ENCODE results near the gene GPC5. TPM values are rescaled to one million over a fixed set of nuclear protein-coding genes. Genes with fewer than 3 reads are reported as not detected.

Gene GPC5
- total RNA-seq, 4 donors from 2014 or later: not detected

- DNase-seq: no peak
- intact Hi-C loops (cut with DNase I; ENCODE audit: low total_unique reads): no loop called here
- no peaks in the 10 kb centered on the region for H3K36me3 ChIP-seq
- no peaks in the 10 kb centered on the region for H3K4me1 ChIP-seq
- H3K27me3 ChIP-seq: no peaks in the 10 kb centered on the region
- no peak overlapping the region for H3K4me3 ChIP-seq
- H3K9me3 ChIP-seq: no peaks in the 10 kb centered on the region
- ATAC-seq: no peak
- in situ Hi-C loops (cut with MboI; ENCODE audit: low sequenced_read_pairs in 4 of 4): no loop called here
- no peak overlapping the region for H3K27ac ChIP-seq
- TF ChIP-seq POLR2A (IDR thresholded peaks at IDR 0.05): no peak
- TF ChIP-seq, protein P1, sequence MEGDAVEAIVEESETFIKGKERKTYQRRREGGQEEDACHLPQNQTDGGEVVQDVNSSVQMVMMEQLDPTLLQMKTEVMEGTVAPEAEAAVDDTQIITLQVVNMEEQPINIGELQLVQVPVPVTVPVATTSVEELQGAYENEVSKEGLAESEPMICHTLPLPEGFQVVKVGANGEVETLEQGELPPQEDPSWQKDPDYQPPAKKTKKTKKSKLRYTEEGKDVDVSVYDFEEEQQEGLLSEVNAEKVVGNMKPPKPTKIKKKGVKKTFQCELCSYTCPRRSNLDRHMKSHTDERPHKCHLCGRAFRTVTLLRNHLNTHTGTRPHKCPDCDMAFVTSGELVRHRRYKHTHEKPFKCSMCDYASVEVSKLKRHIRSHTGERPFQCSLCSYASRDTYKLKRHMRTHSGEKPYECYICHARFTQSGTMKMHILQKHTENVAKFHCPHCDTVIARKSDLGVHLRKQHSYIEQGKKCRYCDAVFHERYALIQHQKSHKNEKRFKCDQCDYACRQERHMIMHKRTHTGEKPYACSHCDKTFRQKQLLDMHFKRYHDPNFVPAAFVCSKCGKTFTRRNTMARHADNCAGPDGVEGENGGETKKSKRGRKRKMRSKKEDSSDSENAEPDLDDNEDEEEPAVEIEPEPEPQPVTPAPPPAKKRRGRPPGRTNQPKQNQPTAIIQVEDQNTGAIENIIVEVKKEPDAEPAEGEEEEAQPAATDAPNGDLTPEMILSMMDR (IDR thresholded peaks at IDR 0.05 in 4 of 5, conservative IDR thresholded peaks at IDR 0.05 in 1 of 5): no peak
Measured at GRCh38 chr13:91459485-91459884, 61.1 kb downstream of the GPC5 start.

- ATAC-seq: no peak
- no peak overlapping the region for H3K4me3 ChIP-seq
- intact Hi-C loops (cut with DNase I; ENCODE audit: low total_unique reads): no loop called here
- H3K27me3 ChIP-seq: no peaks in the 10 kb centered on the region
- no peaks in the 10 kb centered on the region for H3K9me3 ChIP-seq
- TF ChIP-seq POLR2A (IDR thresholded peaks at IDR 0.05): no peak
- H3K36me3 ChIP-seq: no peaks in the 10 kb centered on the region
- no peaks in the 10 kb centered on the region for H3K4me1 ChIP-seq
- no peak for DNase-seq
- H3K27ac ChIP-seq: no peak overlapping the region
- in situ Hi-C loops (cut with MboI; ENCODE audit: low sequenced_read_pairs in 4 of 4): no loop called here
Measured at GRCh38 chr13:91464336-91464735, 65.9 kb downstream of the GPC5 start.

DNA sequence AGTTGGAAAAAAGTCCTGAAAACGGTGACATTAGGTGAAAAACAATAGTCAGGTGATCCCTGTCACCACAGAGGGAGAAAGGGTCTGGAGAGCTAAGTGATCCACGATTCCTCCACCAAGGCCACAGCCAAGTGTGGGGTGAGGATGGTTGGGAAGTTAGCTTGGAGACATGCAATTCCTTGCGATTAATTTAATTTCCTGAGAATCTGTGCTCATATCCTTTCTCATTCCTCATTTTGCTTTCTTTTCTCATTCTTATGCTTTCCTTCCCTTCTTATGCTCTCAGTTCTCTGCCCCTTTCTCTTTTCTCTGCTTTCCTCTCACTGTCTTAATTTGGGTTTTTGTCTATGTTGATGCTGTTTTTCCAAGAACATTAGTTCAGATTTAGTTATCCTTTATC, 68.8 kb downstream of the GPC5 start:
- H3K4me3 ChIP-seq: no peak overlapping the region
- H3K4me1 ChIP-seq: no peaks in the 10 kb centered on the region
- no peaks in the 10 kb centered on the region for H3K9me3 ChIP-seq
- intact Hi-C loops (cut with DNase I; ENCODE audit: low total_unique reads) (no loop called here), in situ Hi-C loops (cut with MboI; ENCODE audit: low sequenced_read_pairs in 4 of 4) (no loop called here)
- ATAC-seq (no peak), DNase-seq (no peak)
- no peaks in the 10 kb centered on the region for H3K27me3 ChIP-seq
- no peak overlapping the region for H3K27ac ChIP-seq
- no peak for TF ChIP-seq POLR2A (IDR thresholded peaks at IDR 0.05)
- TF ChIP-seq, protein P1 (IDR thresholded peaks at IDR 0.05 in 4 of 5, conservative IDR thresholded peaks at IDR 0.05 in 1 of 5): no peak
- no peaks in the 10 kb centered on the region for H3K36me3 ChIP-seq

DNA sequence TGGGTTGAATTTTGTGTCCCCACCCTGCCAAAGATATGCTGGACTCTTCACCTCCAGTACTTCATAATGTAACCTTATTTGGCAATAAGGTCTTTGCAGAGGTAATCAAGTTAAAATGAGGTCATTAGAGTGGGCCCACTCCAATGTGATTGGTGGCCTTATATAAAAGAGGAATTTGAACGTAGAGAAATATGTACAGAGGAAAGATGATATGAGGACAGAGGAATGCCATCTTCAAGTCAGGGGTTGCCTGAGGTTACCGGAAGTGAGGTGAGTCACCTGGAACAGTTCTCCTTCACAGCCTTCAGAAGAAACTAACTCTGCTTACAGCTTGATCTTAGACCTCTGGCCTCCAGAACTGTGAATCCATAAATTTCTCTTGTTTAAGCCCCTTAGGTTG, 69.9 kb downstream of the GPC5 start:
- no peaks in the 10 kb centered on the region for H3K36me3 ChIP-seq
- H3K27ac ChIP-seq: no peak overlapping the region
- TF ChIP-seq POLR2A (IDR thresholded peaks at IDR 0.05): no peak
- TF ChIP-seq, protein P1 (IDR thresholded peaks at IDR 0.05 in 4 of 5, conservative IDR thresholded peaks at IDR 0.05 in 1 of 5): no peak
- no peaks in the 10 kb centered on the region for H3K27me3 ChIP-seq
- DNase-seq: no peak
- intact Hi-C loops (cut with DNase I; ENCODE audit: low total_unique reads): no loop called here
- no peak for ATAC-seq
- H3K4me3 ChIP-seq: no peak overlapping the region
- no peaks in the 10 kb centered on the region for H3K4me1 ChIP-seq
- in situ Hi-C loops (cut with MboI; ENCODE audit: low sequenced_read_pairs in 4 of 4): no loop called here
- H3K9me3 ChIP-seq: no peaks in the 10 kb centered on the region

GRCh38 chr13:91470084-91470621, 71.7 kb downstream of the GPC5 start:
- intact Hi-C loops (cut with DNase I; ENCODE audit: low total_unique reads) (no loop called here), in situ Hi-C loops (cut with MboI; ENCODE audit: low sequenced_read_pairs in 4 of 4) (no loop called here)
- ATAC-seq: no peak
- H3K27me3 ChIP-seq: no peaks in the 10 kb centered on the region
- no peaks in the 10 kb centered on the region for H3K4me1 ChIP-seq
- TF ChIP-seq, protein P1 (IDR thresholded peaks at IDR 0.05 in 4 of 5, conservative IDR thresholded peaks at IDR 0.05 in 1 of 5): no peak
- TF ChIP-seq POLR2A (IDR thresholded peaks at IDR 0.05): no peak
- no peak overlapping the region for H3K27ac ChIP-seq
- H3K9me3 ChIP-seq: no peaks in the 10 kb centered on the region
- no peak overlapping the region for H3K4me3 ChIP-seq
- no peaks in the 10 kb centered on the region for H3K36me3 ChIP-seq
- DNase-seq: no peak

All from gastrocnemius medialis (tissue), 4 donors.